ENCODE measurements around the gene MLLT10.

MLLT10 gene

GRCh38 chr10:21749788-21750187 lies 215.8 kb downstream of the MLLT10 start:
- DNase-seq, result no peak

GRCh38 chr10:21750424-21750823 lies 216.4 kb downstream of the MLLT10 start:
- DNase-seq, result no peak

- no peak for DNase-seq
Measured at GRCh38 chr10:21751341-21752310, 217.6 kb downstream of the MLLT10 start.

- no peak for DNase-seq
Measured at GRCh38 chr10:21753497-21754270, 219.7 kb downstream of the MLLT10 start.

- DNase-seq, result no peak
Measured at GRCh38 chr10:21754410-21755011, 220.5 kb downstream of the MLLT10 start.

- no peak for DNase-seq
Measured at GRCh38 chr10:21756707-21757106, 222.7 kb downstream of the MLLT10 start.

GRCh38 chr10:21757185-21757901 lies 223.3 kb downstream of the MLLT10 start:
- DNase-seq, result no peak

GRCh38 chr10:21758239-21758638 lies 224.2 kb downstream of the MLLT10 start:
- no peak for DNase-seq

- DNase-seq, result no peak
Measured at GRCh38 chr10:21758696-21759095, 224.7 kb downstream of the MLLT10 start.

GRCh38 chr10:21759232-21759631 lies 225.2 kb downstream of the MLLT10 start:
- DNase-seq, result no peak

GRCh38 chr10:21760332-21760731 lies 226.3 kb downstream of the MLLT10 start:
- no peak for DNase-seq

- peak; percentile 44 for DNase-seq
Measured at GRCh38 chr10:21764466-21765189, 230.6 kb downstream of the MLLT10 start.

- no peak for DNase-seq
Measured at GRCh38 chr10:21769041-21769440, 235.0 kb downstream of the MLLT10 start.

GRCh38 chr10:21771219-21771618 lies 237.2 kb downstream of the MLLT10 start:
- DNase-seq, result no peak

- DNase-seq, result no peak
Measured at GRCh38 chr10:21776883-21777282, 242.9 kb downstream of the MLLT10 start.

- DNase-seq, result no peak
Measured at GRCh38 chr10:21791276-21791675, 257.2 kb downstream of the MLLT10 start.

Measured in CD4-positive, alpha-beta T cell treated with Interleukin-12 subunit alpha and Interleukin-12 subunit beta, for 1 hour (primary cell).